Transverse colon (tissue), 4 donors: ENCODE data around the gene IPO11.
"Not testable (repeated sequence)": the region's sequence is repeated elsewhere in the genome, so short reads cannot be mapped to it uniquely, and the experiment has no call there.

Experiments
- POLR2AphosphoS5 ChIP-seq, 3 donors: sonication (generic); formaldehyde crosslinking; IDR thresholded peaks; one replicate each; pipeline ENCODE4 v1.6.1; 2016; ENCODE audit warnings: antibody characterized with exemption in 3 of 3
- TF ChIP-seq, protein P1 (sequence below), 5 experiments: fragments of 200-600 bp in 3 of 5; fragments of 450-650 bp in 2 of 5; sonication (generic) in 3 of 5; IDR thresholded peaks; 1 replicate in 2 of 5; 2 replicates in 3 of 5; pipeline ENCODE4 v1.5.1; 2016 to 2017; ENCODE audit warnings: antibody characterized with exemption in 5 of 5, inconsistent platforms in 3 of 5, mild to moderate bottlenecking in 2 of 5, moderate library complexity in 1 of 5

GRCh38 chr5:62520812-62521211, 108.2 kb downstream of the IPO11 start:
- TF ChIP-seq, protein P1, sequence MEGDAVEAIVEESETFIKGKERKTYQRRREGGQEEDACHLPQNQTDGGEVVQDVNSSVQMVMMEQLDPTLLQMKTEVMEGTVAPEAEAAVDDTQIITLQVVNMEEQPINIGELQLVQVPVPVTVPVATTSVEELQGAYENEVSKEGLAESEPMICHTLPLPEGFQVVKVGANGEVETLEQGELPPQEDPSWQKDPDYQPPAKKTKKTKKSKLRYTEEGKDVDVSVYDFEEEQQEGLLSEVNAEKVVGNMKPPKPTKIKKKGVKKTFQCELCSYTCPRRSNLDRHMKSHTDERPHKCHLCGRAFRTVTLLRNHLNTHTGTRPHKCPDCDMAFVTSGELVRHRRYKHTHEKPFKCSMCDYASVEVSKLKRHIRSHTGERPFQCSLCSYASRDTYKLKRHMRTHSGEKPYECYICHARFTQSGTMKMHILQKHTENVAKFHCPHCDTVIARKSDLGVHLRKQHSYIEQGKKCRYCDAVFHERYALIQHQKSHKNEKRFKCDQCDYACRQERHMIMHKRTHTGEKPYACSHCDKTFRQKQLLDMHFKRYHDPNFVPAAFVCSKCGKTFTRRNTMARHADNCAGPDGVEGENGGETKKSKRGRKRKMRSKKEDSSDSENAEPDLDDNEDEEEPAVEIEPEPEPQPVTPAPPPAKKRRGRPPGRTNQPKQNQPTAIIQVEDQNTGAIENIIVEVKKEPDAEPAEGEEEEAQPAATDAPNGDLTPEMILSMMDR (IDR thresholded peaks at IDR 0.05) = not testable (repeated sequence)
- TF ChIP-seq POLR2AphosphoS5 (IDR thresholded peaks at IDR 0.05) = not testable (repeated sequence)
